Right lobe of liver (tissue), 4 donors: Measurements from ENCODE around the gene H1-8.

Experiments used
- CTCF ChIP-seq, 4 donors: fragments of 200-600 bp in 3 of 4; fragments of 450-650 bp in 1 of 4; IDR thresholded peaks; one replicate each; pipeline versions ENCODE4 v1.5.1 to v1.8.0; 2016 to 2022; ENCODE audit warnings: antibody characterized with exemption in 4 of 4, mild to moderate bottlenecking in 2 of 4
- POLR2A ChIP-seq: fragments of 450-650 bp; IDR thresholded peaks from one replicate; pipeline ENCODE4 v1.6.1; 2017; ENCODE audit warnings: antibody characterized with exemption, mild to moderate bottlenecking
- donor health status: DM: no; HTN: no; CAD: no.
- donor health status: DM: no; HTN: no; CAD: no.
- donor health status: DM: no; HTN: yes; CAD: no.

- TF ChIP-seq POLR2A = no peak
- TF ChIP-seq CTCF (IDR thresholded peaks at IDR 0.05) = no peak
These were observed 15.7 kb upstream of the H1-8 start for GRCh38 chr3:129527262-129527661.
